ENCODE results near the gene MED7. TPM values are rescaled to one million over a fixed set of nuclear protein-coding genes. Genes with fewer than 3 reads are reported as not detected.

MED7 gene
- total RNA-seq, 1 donor from 2014 or later = 9.6 TPM

GRCh38 chr5:157162919-157163510 is 20.4 kb upstream of the MED7 start:
- Histone ChIP-seq H3K9me3 (ENCODE audit: insufficient read depth, low read depth, low read length) (no peaks in the 10 kb centered on the region), H4K20me1 (ENCODE audit: insufficient read depth, low read length) (no peaks in the 10 kb centered on the region), H3K4me1 (ENCODE audit: insufficient read depth, low read length) (peaks cover 3% of the 10 kb centered on the region), H3K4me2 (ENCODE audit: low read length) (no peak overlapping the region), H2AFZ (ENCODE audit: low read depth, low read length) (no peak overlapping the region), H3K9ac (ENCODE audit: low read length) (no peak overlapping the region), H3K27me3 (ENCODE audit: insufficient read depth, low read length) (peaks cover 7% of the 10 kb centered on the region), H3K4me3 (ENCODE audit: insufficient read depth, low read depth, low read length) (no peak overlapping the region), H3K79me2 (ENCODE audit: insufficient read depth, low read length) (no peaks in the 10 kb centered on the region), H3K27ac (ENCODE audit: low read depth, low read length) (no peak overlapping the region), H3K36me3 (ENCODE audit: insufficient read depth, low read length) (no peaks in the 10 kb centered on the region)
- TF ChIP-seq EZH2 (IDR thresholded peaks at IDR 0.05; ENCODE audit: insufficient read depth, low read length) (no peak), CTCF (IDR thresholded peaks at IDR 0.05; ENCODE audit: insufficient read depth, low read depth, low read length) (no peak)
- Mint-ChIP-seq H3K9me3 (ENCODE audit: unreplicated experiment) (no peaks in the 10 kb centered on the region), H3K4me3 (ENCODE audit: unreplicated experiment) (no peak overlapping the region), H3K36me3 (ENCODE audit: low read depth, unreplicated experiment) (no peaks in the 10 kb centered on the region), H3K27me3 (ENCODE audit: low read depth, unreplicated experiment) (peaks cover 13% of the 10 kb centered on the region), H3K4me1 (ENCODE audit: low read depth, unreplicated experiment) (peaks cover 16% of the 10 kb centered on the region), H3K27ac (ENCODE audit: unreplicated experiment) (no peak overlapping the region)
- DNase-seq (ENCODE audit: low read depth) (no peak), FAIRE-seq (no peak)

- H3K27me3 ChIP-seq (ENCODE audit: insufficient read depth, low read length) = peaks cover 7% of the 10 kb centered on the region
- FAIRE-seq (no peak), DNase-seq (ENCODE audit: low read depth) (no peak)
- no peaks in the 10 kb centered on the region for H3K9me3 Mint-ChIP-seq (ENCODE audit: unreplicated experiment)
- H3K79me2 ChIP-seq (ENCODE audit: insufficient read depth, low read length) = no peaks in the 10 kb centered on the region
- no peak overlapping the region for H3K27ac ChIP-seq (ENCODE audit: low read depth, low read length)
- H4K20me1 ChIP-seq (ENCODE audit: insufficient read depth, low read length) = no peaks in the 10 kb centered on the region
- no peaks in the 10 kb centered on the region for H3K36me3 ChIP-seq (ENCODE audit: insufficient read depth, low read length)
- no peak overlapping the region for H3K4me2 ChIP-seq (ENCODE audit: low read length)
- no peak overlapping the region for H2AFZ ChIP-seq (ENCODE audit: low read depth, low read length)
- H3K9me3 ChIP-seq (ENCODE audit: insufficient read depth, low read depth, low read length) = no peaks in the 10 kb centered on the region
- peaks cover 9% of the 10 kb centered on the region for H3K4me1 Mint-ChIP-seq (ENCODE audit: low read depth, unreplicated experiment)
- peaks cover 1% of the 10 kb centered on the region for H3K4me1 ChIP-seq (ENCODE audit: insufficient read depth, low read length)
- H3K9ac ChIP-seq (ENCODE audit: low read length) = no peak overlapping the region
- H3K27me3 Mint-ChIP-seq (ENCODE audit: low read depth, unreplicated experiment) = peaks cover 13% of the 10 kb centered on the region
- TF ChIP-seq EZH2 (IDR thresholded peaks at IDR 0.05; ENCODE audit: insufficient read depth, low read length) (no peak), CTCF (IDR thresholded peaks at IDR 0.05; ENCODE audit: insufficient read depth, low read depth, low read length) (no peak)
- H3K27ac Mint-ChIP-seq (ENCODE audit: unreplicated experiment) = no peak overlapping the region
- H3K4me3 Mint-ChIP-seq (ENCODE audit: unreplicated experiment) = no peak overlapping the region
- no peak overlapping the region for H3K4me3 ChIP-seq (ENCODE audit: insufficient read depth, low read depth, low read length)
- no peaks in the 10 kb centered on the region for H3K36me3 Mint-ChIP-seq (ENCODE audit: low read depth, unreplicated experiment)
These were observed 19.3 kb upstream of the MED7 start for GRCh38 chr5:157161996-157162395.

- no peak overlapping the region for H3K27ac Mint-ChIP-seq (ENCODE audit: unreplicated experiment)
These were observed 17.3 kb upstream of the MED7 start for GRCh38 chr5:157160001-157160400.

More at GRCh38 chr5:157160001-157160400, 17.3 kb upstream of the MED7 start:
- H4K20me1 ChIP-seq (ENCODE audit: insufficient read depth, low read length) = no peaks in the 10 kb centered on the region
- Mint-ChIP-seq H3K27me3 (ENCODE audit: low read depth, unreplicated experiment) (peaks cover 13% of the 10 kb centered on the region), H3K36me3 (ENCODE audit: low read depth, unreplicated experiment) (no peaks in the 10 kb centered on the region), H3K4me1 (ENCODE audit: low read depth, unreplicated experiment) (no peaks in the 10 kb centered on the region), H3K4me3 (ENCODE audit: unreplicated experiment) (no peak overlapping the region), H3K9me3 (ENCODE audit: unreplicated experiment) (no peaks in the 10 kb centered on the region)
- no peak overlapping the region for H3K9ac ChIP-seq (ENCODE audit: low read length)
- H3K4me1 ChIP-seq (ENCODE audit: insufficient read depth, low read length) = no peaks in the 10 kb centered on the region
- no peak overlapping the region for H3K4me3 ChIP-seq (ENCODE audit: insufficient read depth, low read depth, low read length)
- no peaks in the 10 kb centered on the region for H3K36me3 ChIP-seq (ENCODE audit: insufficient read depth, low read length)
- DNase-seq (ENCODE audit: low read depth) (no peak), FAIRE-seq (no peak)
- H3K79me2 ChIP-seq (ENCODE audit: insufficient read depth, low read length) = no peaks in the 10 kb centered on the region
- TF ChIP-seq CTCF (IDR thresholded peaks at IDR 0.05; ENCODE audit: insufficient read depth, low read depth, low read length) = no peak
- TF ChIP-seq EZH2 (IDR thresholded peaks at IDR 0.05; ENCODE audit: insufficient read depth, low read length) = no peak
- no peak overlapping the region for H3K4me2 ChIP-seq (ENCODE audit: low read length)
- H3K9me3 ChIP-seq (ENCODE audit: insufficient read depth, low read depth, low read length) = no peaks in the 10 kb centered on the region
- H2AFZ ChIP-seq (ENCODE audit: low read depth, low read length) = no peak overlapping the region
- no peak overlapping the region for H3K27ac ChIP-seq (ENCODE audit: low read depth, low read length)
- H3K27me3 ChIP-seq (ENCODE audit: insufficient read depth, low read length) = peaks cover 2% of the 10 kb centered on the region
